IMR-90 (cell line): Measurements from ENCODE around the gene CACNA2D4. TPM values are rescaled to one million over a fixed set of nuclear protein-coding genes. Genes with fewer than 3 reads are reported as not detected.

ENCODE experiments used
- ATAC-seq: fragments of 200-7000 bp; cut with Tn5 transposase; 2 replicates; pipeline ENCODE4 v1.9.1; 2020; ENCODE audit warnings: low read depth, mild to moderate bottlenecking, moderate library complexity
- BruUV-seq: library from RNA; stranded (reverse); fragments of 400-500 nt; replicated peaks from 2 replicates; lab custom pipeline; 2021; lab: Mats Ljungman, UMichigan
- CTCF ChIA-PET: fragments of 300-600 bp; formaldehyde crosslinking; extraction: SDS; loops from one replicate; lab custom pipeline; 2021; ENCODE audit warnings: antibody characterized with exemption; lab: Yijun Ruan, JAX
- POLR2A ChIA-PET: fragments of 300-600 bp; sonication (Branson Sonifier 250); formaldehyde crosslinking; loops from one replicate; lab custom pipeline; 2022; ENCODE audit warnings: antibody characterized with exemption; ENCODE audit not compliant: unreplicated experiment; lab: Charles Lee
- DNase-seq: peaks from one replicate; pipeline ENCODE4 v3.0.0; 2013
- H2AFZ ChIP-seq: replicated peaks from 2 replicates; pipeline ENCODE3; 2013; ENCODE audit warnings: low read length, mild to moderate bottlenecking; ENCODE audit not compliant: poor library complexity
- H2AK5ac ChIP-seq: 2 replicates; pipeline ENCODE4 v1.6.1; 2013; ENCODE audit warnings: low read depth, low read length, inconsistent platforms
- H2AK9ac ChIP-seq: replicated peaks from 2 replicates; pipeline ENCODE3; 2013; ENCODE audit warnings: mild to moderate bottlenecking, low read depth, low read length, moderate library complexity; ENCODE audit not compliant: poor library complexity
- H2BK120ac ChIP-seq: 2 replicates; pipeline ENCODE4 v1.6.1; 2013; ENCODE audit warnings: low read depth, low read length, inconsistent platforms
- H2BK15ac ChIP-seq: 3 replicates; pipeline ENCODE4 v1.6.1; 2013; ENCODE audit warnings: low read depth, low read length, inconsistent platforms
- H2BK20ac ChIP-seq: 2 replicates; pipeline ENCODE4 v1.6.1; 2013; ENCODE audit warnings: low read depth, mild to moderate bottlenecking, inconsistent platforms, low read length, moderate library complexity
- H2BK5ac ChIP-seq: 2 replicates; pipeline ENCODE4 v1.6.1; 2013; ENCODE audit warnings: mild to moderate bottlenecking, low read depth, low read length, inconsistent platforms; ENCODE audit not compliant: poor library complexity, severe bottlenecking
- H3K14ac ChIP-seq: replicated peaks from 2 replicates; pipeline ENCODE4 v1.6.1; 2013; ENCODE audit warnings: low read depth, low read length, inconsistent platforms
- H3K18ac ChIP-seq: 2 replicates; pipeline ENCODE4 v1.6.1; 2013; ENCODE audit warnings: low read depth, low read length, control low read depth
- H3K23ac ChIP-seq: 2 replicates; pipeline ENCODE4 v1.6.1; 2013; ENCODE audit warnings: low read depth, low read length, inconsistent platforms
- H3K27ac ChIP-seq: 2 replicates; pipeline ENCODE4 v1.5.1; 2013; ENCODE audit warnings: mild to moderate bottlenecking, control low read depth, low read length; ENCODE audit not compliant: insufficient read depth
- H3K27me3 ChIP-seq: 2 replicates; pipeline ENCODE4 v1.6.1; 2013; ENCODE audit warnings: low read length; ENCODE audit not compliant: control insufficient read depth, insufficient read depth
- H3K36me3 ChIP-seq: 2 replicates; pipeline ENCODE4 v1.6.1; 2013; ENCODE audit warnings: low read length, mixed read lengths; ENCODE audit not compliant: control insufficient read depth, insufficient read depth
- H3K4ac ChIP-seq: 2 replicates; pipeline ENCODE4 v1.6.1; 2013; ENCODE audit warnings: low read depth, low read length, inconsistent platforms
- H3K4me1 ChIP-seq: 2 replicates; pipeline ENCODE4 v1.6.1; 2013; ENCODE audit warnings: low read length, mixed read lengths; ENCODE audit not compliant: control insufficient read depth, insufficient read depth
- H3K4me2 ChIP-seq: 2 replicates; pipeline ENCODE4 v1.6.1; 2013; ENCODE audit warnings: low read depth, mild to moderate bottlenecking, control low read depth, low read length, moderate library complexity
- H3K4me3 ChIP-seq: 2 replicates; pipeline ENCODE4 v1.5.1; 2013; ENCODE audit warnings: low read depth, mild to moderate bottlenecking, control low read depth, low read length, moderate library complexity; ENCODE audit not compliant: insufficient read depth
- H3K56ac ChIP-seq: 2 replicates; pipeline ENCODE4 v1.6.1; 2013; ENCODE audit warnings: low read length, inconsistent platforms; ENCODE audit not compliant: insufficient read depth; ENCODE audit errors: extremely low read depth
- H3K79me1 ChIP-seq, 2 experiments: 2 replicates each; pipeline ENCODE4 v1.6.1; 2013; ENCODE audit warnings: low read length in 2 of 2, inconsistent platforms in 1 of 2, low read depth in 1 of 2
- H3K9ac ChIP-seq: 2 replicates; pipeline ENCODE4 v1.6.1; 2013; ENCODE audit warnings: low read depth, low read length, control low read depth
- H3K9me1 ChIP-seq: 2 replicates; pipeline ENCODE4 v1.6.1; 2013; ENCODE audit warnings: low read length, inconsistent platforms; ENCODE audit not compliant: insufficient read depth
- H3K9me3 ChIP-seq: 2 replicates; pipeline ENCODE4 v1.6.1; 2013; ENCODE audit warnings: low read length; ENCODE audit not compliant: control insufficient read depth, insufficient read depth
- H4K20me1 ChIP-seq: 2 replicates; pipeline ENCODE4 v1.6.1; 2013; ENCODE audit warnings: low read length, inconsistent platforms; ENCODE audit not compliant: insufficient read depth
- H4K5ac ChIP-seq: 2 replicates; pipeline ENCODE4 v1.6.1; 2013; ENCODE audit warnings: mild to moderate bottlenecking, low read depth, low read length, control low read depth
- H4K8ac ChIP-seq, 2 experiments: 2 replicates each; pipeline ENCODE4 v1.6.1; 2013; ENCODE audit warnings: low read depth in 2 of 2, low read length in 2 of 2, control low read depth in 1 of 2, inconsistent platforms in 1 of 2
- H4K91ac ChIP-seq: 2 replicates; pipeline ENCODE4 v1.6.1; 2013; ENCODE audit warnings: low read depth, low read length, inconsistent platforms; ENCODE audit not compliant: insufficient read depth
- CEBPB ChIP-seq: IDR thresholded peaks from 2 replicates; pipeline ENCODE4 v1.6.1; 2012; ENCODE audit warnings: low read depth, low read length, improper control_type of control experiment
- FOS ChIP-seq: fragments of 150-350 bp; IDR thresholded peaks from 2 replicates; pipeline ENCODE4 v1.6.1; 2016; ENCODE audit warnings: low read depth, low read length
- USF2 ChIP-seq: fragments of 150-350 bp; IDR thresholded peaks from 2 replicates; pipeline ENCODE4 v1.6.1; 2017; ENCODE audit warnings: mild to moderate bottlenecking, antibody characterized with exemption, low read length, low read depth
- WGBS, 2 experiments: methylation state at CpG; one replicate each; pipeline versions ENCODE4 v1.1.5 to v1.1.7; 2013; ENCODE audit warnings: missing lambda C conversion rate in 2 of 2; ENCODE audit not compliant: insufficient read length in 1 of 2; ENCODE audit errors: extremely low coverage in 2 of 2; 5-methylcytosine and 5-hydroxymethylcytosine counted together
- dilution Hi-C: fragments of 300-500 bp; cut with HindIII; formaldehyde crosslinking; loops from one replicate; pipeline ENCODE4 v1.14.3; 2018; ENCODE audit warnings: low sequenced_read_pairs; ENCODE audit not compliant: unreplicated experiment
- in situ Hi-C: fragments of 300-500 bp; cut with MboI; formaldehyde crosslinking; loops from 3 replicates; pipeline ENCODE4 v1.14.3; 2019; ENCODE audit warnings: low sequenced_read_pairs, inconsistent platforms, mixed read lengths
- intact Hi-C: fragments of 100-400 bp; cut with micrococcal nuclease; formaldehyde crosslinking; loops from 2 replicates; pipeline ENCODE4 v1.10.0; 2022
- polyA plus RNA-seq, 3 experiments: library from polyadenylated mRNA; depleted of rRNA; stranded (reverse); fragments of >200 nt; gene quantifications; 2 replicates each; pipeline ENCODE4 v1.2.3, GENCODE V29; 2012; ENCODE audit warnings: low replicate concordance in 1 of 3
- total RNA-seq: library from RNA; depleted of rRNA; stranded (reverse); fragments of >200 nt; gene quantifications from 2 replicates; pipeline ENCODE4 v1.2.3, GENCODE V29; 2012

CACNA2D4 gene
- total and polyA plus RNA-seq, 2 of the 4 experiments (the other 2 are of a cell fraction) = 0.18 to 0.22 TPM

GRCh38 chr12:1777798-1778197 is 140.7 kb downstream of the CACNA2D4 start:
- H3K4me1 ChIP-seq = peaks cover 22% of the 10 kb centered on the region
- ChIA-PET POLR2A (interaction anchor here (0.6 kb wide), 1 partner anchor 32 kb away, joined by 4 read pairs; no protein-coding TSS in a partner anchor), CTCF (interaction anchor here (0.6 to 1.1 kb wide), 2 partner anchors 14 to 125 kb away, joined by 3 to 5 read pairs; no protein-coding TSS in a partner anchor)
- no peak overlapping the region for H3K18ac ChIP-seq
- peak overlapping the region; percentile 2; the same call in 1 of the 2 replicates for H3K23ac ChIP-seq
- intact Hi-C loops = loop anchor here (5.0 kb wide), 1 partner anchor 45 kb away; no protein-coding TSS in a partner anchor
- peak overlapping the region; percentile 67 for H3K4me2 ChIP-seq
- no peak overlapping the region for H2BK15ac ChIP-seq
- no peak overlapping the region for H2BK20ac ChIP-seq
- peak; percentile 92 for DNase-seq
- H2AFZ ChIP-seq = no peak overlapping the region
- no peaks in the 10 kb centered on the region for H3K36me3 ChIP-seq
- ATAC-seq = peak; percentile 46
- H3K4me3 ChIP-seq = no peak overlapping the region
- no peak overlapping the region for H4K5ac ChIP-seq
- no peak overlapping the region for H2AK9ac ChIP-seq
- peak overlapping the region; percentile 41 for H2BK5ac ChIP-seq
- no peak overlapping the region for H2AK5ac ChIP-seq
- dilution Hi-C loops = no loop called here
- 0 out of 4 replicates have a peak overlapping the region, but pooled peaks of 1 of the 2 experiments have one; percentile 45 for H4K8ac ChIP-seq
- H2BK120ac ChIP-seq = no peak overlapping the region
- no peaks in the 10 kb centered on the region for H3K27me3 ChIP-seq
- no peak overlapping the region for H3K14ac ChIP-seq
- H4K20me1 ChIP-seq = peaks cover 11% of the 10 kb centered on the region; the same call in 1 of the 2 replicates
- 0 out of 2 replicates have a peak overlapping the region, but pooled peaks have one; percentile 7 for H3K4ac ChIP-seq
- H3K27ac ChIP-seq = 0 out of 2 replicates have a peak overlapping the region, but pooled peaks have one; percentile 1
- peaks cover 5 to 56% of the 10 kb centered on the region in 2 experiments; a peak in 3 of 4 replicates for H3K79me1 ChIP-seq
- no TSS peak for BruUV-seq
- peaks cover 15% of the 10 kb centered on the region for H3K9me1 ChIP-seq
- WGBS, 2 experiments = no CpG with 5 or more reads among the region's 5 CpGs
- TF ChIP-seq CEBPB (peak; percentile 84), FOS (peak; percentile 54; the same call in 1 of the 2 replicates), USF2 (no peak)
- H3K9me3 ChIP-seq = no peaks in the 10 kb centered on the region
- H3K56ac ChIP-seq = no peak overlapping the region
- no peak overlapping the region for H3K9ac ChIP-seq
- H4K91ac ChIP-seq = no peak overlapping the region
- in situ Hi-C loops = no loop called here
